ENCODE results near the gene FAAP100.
"Not testable (repeated sequence)": the region's sequence is repeated elsewhere in the genome, so short reads cannot be mapped to it uniquely, and the experiment has no call there.

Gene FAAP100

GRCh38 chr17:81539961-81540675 lies 12.0 kb downstream of the FAAP100 start:
- DNase-seq (ENCODE audit: insufficient read length, low spot score) (no peak), FAIRE-seq (no peak)

GRCh38 chr17:81539571-81539900 lies 12.6 kb downstream of the FAAP100 start:
- DNase-seq (ENCODE audit: insufficient read length, low spot score) (no peak), FAIRE-seq (no peak)

GRCh38 chr17:81538651-81539570 lies 13.2 kb downstream of the FAAP100 start:
- no peak for FAIRE-seq
- no peak for DNase-seq (ENCODE audit: insufficient read length, low spot score)

GRCh38 chr17:81537856-81538555 lies 14.1 kb downstream of the FAAP100 start:
- DNase-seq (ENCODE audit: insufficient read length, low spot score) (no peak), FAIRE-seq (no peak)

- FAIRE-seq = peak; percentile 13
- DNase-seq (ENCODE audit: insufficient read length, low spot score) = peak; percentile 41
Observed at GRCh38 chr17:81537343-81537855, 14.8 kb downstream of the FAAP100 start.

GRCh38 chr17:81536299-81537290 lies 15.6 kb downstream of the FAAP100 start:
- DNase-seq (ENCODE audit: insufficient read length, low spot score) (no peak), FAIRE-seq (no peak)

GRCh38 chr17:81535480-81536298 lies 16.5 kb downstream of the FAAP100 start:
- FAIRE-seq (no peak), DNase-seq (ENCODE audit: insufficient read length, low spot score) (no peak)

- no peak for FAIRE-seq
Observed at GRCh38 chr17:81535007-81535328, 17.2 kb downstream of the FAAP100 start.

GRCh38 chr17:81534157-81535006 lies 17.8 kb downstream of the FAAP100 start:
- no peak for DNase-seq (ENCODE audit: insufficient read length, low spot score)
- FAIRE-seq = no peak

More at GRCh38 chr17:81535007-81535328, 17.2 kb downstream of the FAAP100 start:
- no peak for DNase-seq (ENCODE audit: insufficient read length, low spot score)

GRCh38 chr17:81533339-81534141 lies 18.6 kb downstream of the FAAP100 start:
- FAIRE-seq (no peak), DNase-seq (ENCODE audit: insufficient read length, low spot score) (no peak)

- DNase-seq (ENCODE audit: insufficient read length, low spot score) (no peak), FAIRE-seq (no peak)
Observed at GRCh38 chr17:81532490-81533287, 19.5 kb downstream of the FAAP100 start.

GRCh38 chr17:81531998-81532404 lies 20.2 kb downstream of the FAAP100 start:
- DNase-seq (ENCODE audit: insufficient read length, low spot score); FAIRE-seq: not testable (repeated sequence)

GRCh38 chr17:81531013-81531412 lies 21.1 kb downstream of the FAAP100 start:
- FAIRE-seq = peak; percentile 100
- DNase-seq (ENCODE audit: insufficient read length, low spot score) = not testable (repeated sequence)

- FAIRE-seq = no peak
Observed at GRCh38 chr17:81529437-81529803, 22.7 kb downstream of the FAAP100 start.

GRCh38 chr17:81528651-81529436 lies 23.3 kb downstream of the FAAP100 start:
- FAIRE-seq (no peak), DNase-seq (ENCODE audit: insufficient read length, low spot score) (no peak)

More at GRCh38 chr17:81529437-81529803, 22.7 kb downstream of the FAAP100 start:
- no peak for DNase-seq (ENCODE audit: insufficient read length, low spot score)

- FAIRE-seq (no peak), DNase-seq (ENCODE audit: insufficient read length, low spot score) (no peak)
Observed at GRCh38 chr17:81528384-81528650, 23.8 kb downstream of the FAAP100 start.
